ENCODE data around the gene ANO4. TPM values are rescaled to one million over a fixed set of nuclear protein-coding genes. Genes with fewer than 3 reads are reported as not detected.
"Not testable (repeated sequence)": the region's sequence is repeated elsewhere in the genome, so short reads cannot be mapped to it uniquely, and the experiment has no call there.

Gene ANO4
- total and polyA plus RNA-seq, 8 donors, result 2.0 to 6.9 (median 4.7) TPM; not detected in 1

DNA sequence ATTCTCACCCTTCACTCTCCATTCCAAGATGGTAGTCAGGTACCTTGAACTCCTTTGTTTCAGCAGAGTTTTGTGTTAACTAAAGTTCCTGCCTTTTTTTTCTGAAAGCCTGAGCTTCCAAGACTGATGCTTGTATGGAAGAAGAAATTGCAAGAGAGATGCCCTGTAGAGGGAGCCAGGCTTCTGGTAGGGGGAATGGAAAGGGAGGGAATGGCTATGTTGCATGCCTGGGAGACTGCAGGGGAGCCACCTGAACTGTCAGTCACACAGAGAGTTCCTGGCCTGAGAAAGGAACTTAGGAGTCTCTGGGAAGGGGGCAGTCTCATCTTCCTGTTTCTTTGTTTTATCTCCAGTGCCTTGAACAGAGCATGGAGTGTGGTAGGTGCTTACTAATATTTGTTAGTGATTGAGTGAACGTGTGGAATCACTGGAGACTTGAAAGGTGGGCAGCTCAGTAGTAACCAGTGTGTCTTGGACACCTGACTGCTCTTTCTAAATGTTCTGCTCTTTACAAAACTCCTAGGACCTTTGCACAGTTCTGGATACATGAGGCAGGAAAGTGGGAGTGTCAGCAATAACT, 132.2 kb downstream of the ANO4 start:
- TF ChIP-seq, protein P1, sequence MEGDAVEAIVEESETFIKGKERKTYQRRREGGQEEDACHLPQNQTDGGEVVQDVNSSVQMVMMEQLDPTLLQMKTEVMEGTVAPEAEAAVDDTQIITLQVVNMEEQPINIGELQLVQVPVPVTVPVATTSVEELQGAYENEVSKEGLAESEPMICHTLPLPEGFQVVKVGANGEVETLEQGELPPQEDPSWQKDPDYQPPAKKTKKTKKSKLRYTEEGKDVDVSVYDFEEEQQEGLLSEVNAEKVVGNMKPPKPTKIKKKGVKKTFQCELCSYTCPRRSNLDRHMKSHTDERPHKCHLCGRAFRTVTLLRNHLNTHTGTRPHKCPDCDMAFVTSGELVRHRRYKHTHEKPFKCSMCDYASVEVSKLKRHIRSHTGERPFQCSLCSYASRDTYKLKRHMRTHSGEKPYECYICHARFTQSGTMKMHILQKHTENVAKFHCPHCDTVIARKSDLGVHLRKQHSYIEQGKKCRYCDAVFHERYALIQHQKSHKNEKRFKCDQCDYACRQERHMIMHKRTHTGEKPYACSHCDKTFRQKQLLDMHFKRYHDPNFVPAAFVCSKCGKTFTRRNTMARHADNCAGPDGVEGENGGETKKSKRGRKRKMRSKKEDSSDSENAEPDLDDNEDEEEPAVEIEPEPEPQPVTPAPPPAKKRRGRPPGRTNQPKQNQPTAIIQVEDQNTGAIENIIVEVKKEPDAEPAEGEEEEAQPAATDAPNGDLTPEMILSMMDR (IDR thresholded peaks at IDR 0.05), result no peak
- Histone ChIP-seq H3K27ac (no peak overlapping the region), H3K36me3 (no peaks in the 10 kb centered on the region), H3K4me3 (no peak overlapping the region), H3K9me3 (no peaks in the 10 kb centered on the region), H3K27me3 (no peaks in the 10 kb centered on the region), H3K4me1 (no peaks in the 10 kb centered on the region)
- intact Hi-C loops (cut with DNase I), result no loop called here
- ATAC-seq (peak; percentile 76), DNase-seq (peak in 1 of 4 donors; percentile 1)

DNA sequence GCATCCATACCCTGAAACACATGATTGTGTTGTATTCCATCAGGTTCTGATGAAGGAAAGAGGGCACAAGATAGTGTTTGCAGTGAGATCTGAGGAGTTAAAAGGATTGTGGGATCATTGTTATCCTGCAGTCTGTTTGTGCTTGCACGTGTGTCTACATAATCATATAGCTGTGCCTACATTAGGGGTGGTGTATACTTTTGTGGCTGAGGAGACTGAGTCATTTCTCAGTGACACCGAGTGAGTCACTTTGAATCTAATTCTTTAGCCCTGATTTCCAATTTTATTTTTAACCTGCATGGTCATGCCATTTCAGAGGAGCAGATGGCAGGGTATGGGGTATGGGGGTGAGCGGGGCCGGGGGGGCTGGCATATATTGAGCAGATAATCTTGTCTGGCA, 133.2 kb downstream of the ANO4 start:
- peak in 1 of 4 donors; percentile 14 for DNase-seq
- intact Hi-C loops (cut with DNase I), result no loop called here
- no peak for ATAC-seq

DNA sequence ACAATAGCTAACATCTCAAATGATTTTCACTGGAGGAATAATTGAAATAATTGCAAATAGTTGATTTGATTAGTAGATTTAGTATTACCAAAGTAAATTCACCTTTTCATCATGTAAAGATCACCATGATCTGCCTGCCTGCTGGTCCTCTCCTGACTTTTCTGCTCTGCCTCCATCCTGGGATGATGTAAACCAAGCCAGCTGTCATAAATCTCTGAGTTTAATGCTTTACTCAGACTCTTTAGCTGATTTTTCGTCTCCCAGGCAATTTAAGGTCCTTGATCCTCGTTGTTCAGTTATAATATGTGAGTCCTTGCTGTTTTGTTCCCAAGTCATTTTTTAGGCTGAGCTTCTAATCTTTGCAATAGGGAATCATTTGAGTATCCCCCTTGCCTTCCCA, 138.0 kb downstream of the ANO4 start:
- Histone ChIP-seq H3K36me3 (no peaks in the 10 kb centered on the region), H3K9me3 (no peaks in the 10 kb centered on the region), H3K27ac (no peak overlapping the region), H3K4me3 (no peak overlapping the region), H3K4me1 (no peaks in the 10 kb centered on the region), H3K27me3 (no peaks in the 10 kb centered on the region)
- ATAC-seq, result no peak
- intact Hi-C loops (cut with DNase I), result no loop called here
- TF ChIP-seq, protein P1 (IDR thresholded peaks at IDR 0.05), result no peak
- no peak for DNase-seq

More for the DNA sequence above, 133.2 kb downstream of the ANO4 start:
- H3K27ac ChIP-seq, result no peak overlapping the region
- no peaks in the 10 kb centered on the region for H3K4me1 ChIP-seq
- no peak overlapping the region for H3K4me3 ChIP-seq
- H3K36me3 ChIP-seq, result no peaks in the 10 kb centered on the region
- TF ChIP-seq, protein P1 (IDR thresholded peaks at IDR 0.05), result no peak
- H3K9me3 ChIP-seq, result no peaks in the 10 kb centered on the region
- no peaks in the 10 kb centered on the region for H3K27me3 ChIP-seq

DNA sequence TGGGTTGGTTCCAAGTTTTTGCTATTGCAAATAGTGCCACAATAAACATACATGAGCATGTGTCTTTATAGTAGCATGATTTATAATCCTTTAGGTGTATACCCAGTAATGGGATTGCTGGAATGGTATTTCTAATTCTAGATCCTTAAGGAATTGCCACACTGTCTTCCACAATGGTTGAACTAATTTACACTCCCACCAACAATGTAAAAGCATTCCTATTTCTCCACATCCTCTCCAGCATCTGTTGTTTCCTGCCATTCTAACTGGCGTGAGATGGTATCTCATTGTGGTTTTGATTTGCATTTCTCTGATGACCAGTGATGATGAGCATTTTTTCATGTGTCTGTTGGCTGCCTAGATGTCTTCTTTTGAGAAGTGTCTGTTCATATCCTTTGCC, 139.0 kb downstream of the ANO4 start:
- H3K4me3 ChIP-seq; H3K27me3 ChIP-seq; intact Hi-C loops (cut with DNase I); ATAC-seq; DNase-seq; H3K4me1 ChIP-seq; H3K27ac ChIP-seq; H3K9me3 ChIP-seq; H3K36me3 ChIP-seq: not testable (repeated sequence)

DNA sequence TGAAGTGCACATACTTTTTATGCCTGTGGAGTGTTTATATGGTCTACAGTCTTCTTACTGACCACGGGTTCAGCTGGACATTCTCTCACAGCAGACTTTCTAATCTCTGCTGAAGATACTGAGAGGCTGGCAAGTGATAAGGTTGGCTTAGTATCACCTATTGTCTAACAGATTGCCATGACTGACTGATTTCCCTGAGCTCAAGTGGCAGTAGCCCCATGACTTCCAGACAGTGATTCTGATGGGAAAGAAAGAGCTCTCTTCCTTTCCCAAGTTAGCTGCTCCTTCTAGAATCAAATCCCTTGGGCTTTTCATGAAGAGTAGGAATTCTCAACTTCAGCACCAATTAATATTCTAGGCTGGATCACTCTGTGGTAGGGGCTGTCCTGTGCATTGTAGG, 141.4 kb downstream of the ANO4 start:
- TF ChIP-seq, protein P1 (IDR thresholded peaks at IDR 0.05), result no peak
- Histone ChIP-seq H3K9me3 (no peaks in the 10 kb centered on the region), H3K27me3 (no peaks in the 10 kb centered on the region), H3K4me3 (no peak overlapping the region), H3K27ac (no peak overlapping the region), H3K4me1 (no peaks in the 10 kb centered on the region), H3K36me3 (no peaks in the 10 kb centered on the region)
- DNase-seq, result no peak
- ATAC-seq, result no peak
- intact Hi-C loops (cut with DNase I), result no loop called here

DNA sequence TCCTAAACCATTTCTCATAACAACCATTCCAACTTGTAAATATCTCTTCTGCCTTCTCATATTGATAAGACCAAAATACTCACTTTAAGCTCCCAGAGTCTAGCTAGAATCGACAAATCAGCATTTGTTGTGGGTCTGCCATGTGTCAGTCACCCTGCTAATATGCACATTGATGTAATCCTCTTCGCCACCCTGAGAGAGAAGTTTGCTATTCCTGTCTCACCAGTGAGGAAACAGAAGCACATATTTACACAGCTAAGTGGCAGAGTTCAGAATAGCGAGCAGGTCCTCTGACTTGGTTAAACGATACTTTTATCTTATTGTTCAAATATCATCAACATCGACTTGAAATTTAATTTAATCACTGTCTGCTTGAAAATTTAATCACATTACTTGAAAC, 142.1 kb downstream of the ANO4 start:
- intact Hi-C loops (cut with DNase I), result no loop called here
- Histone ChIP-seq H3K4me3 (no peak overlapping the region), H3K27ac (no peak overlapping the region), H3K9me3 (no peaks in the 10 kb centered on the region), H3K4me1 (no peaks in the 10 kb centered on the region), H3K36me3 (no peaks in the 10 kb centered on the region), H3K27me3 (no peaks in the 10 kb centered on the region)
- no peak for DNase-seq
- ATAC-seq, result peak; percentile 84
- TF ChIP-seq, protein P1 (IDR thresholded peaks at IDR 0.05), result no peak
